ENCODE data around the gene CPN2. TPM values are rescaled to one million over a fixed set of nuclear protein-coding genes. Genes with fewer than 3 reads are reported as not detected.

CPN2 gene
- total and polyA plus RNA-seq, 2 experiments from 2014 or later, result 0.10 to 0.14 TPM

- TF ChIP-seq, protein P1, sequence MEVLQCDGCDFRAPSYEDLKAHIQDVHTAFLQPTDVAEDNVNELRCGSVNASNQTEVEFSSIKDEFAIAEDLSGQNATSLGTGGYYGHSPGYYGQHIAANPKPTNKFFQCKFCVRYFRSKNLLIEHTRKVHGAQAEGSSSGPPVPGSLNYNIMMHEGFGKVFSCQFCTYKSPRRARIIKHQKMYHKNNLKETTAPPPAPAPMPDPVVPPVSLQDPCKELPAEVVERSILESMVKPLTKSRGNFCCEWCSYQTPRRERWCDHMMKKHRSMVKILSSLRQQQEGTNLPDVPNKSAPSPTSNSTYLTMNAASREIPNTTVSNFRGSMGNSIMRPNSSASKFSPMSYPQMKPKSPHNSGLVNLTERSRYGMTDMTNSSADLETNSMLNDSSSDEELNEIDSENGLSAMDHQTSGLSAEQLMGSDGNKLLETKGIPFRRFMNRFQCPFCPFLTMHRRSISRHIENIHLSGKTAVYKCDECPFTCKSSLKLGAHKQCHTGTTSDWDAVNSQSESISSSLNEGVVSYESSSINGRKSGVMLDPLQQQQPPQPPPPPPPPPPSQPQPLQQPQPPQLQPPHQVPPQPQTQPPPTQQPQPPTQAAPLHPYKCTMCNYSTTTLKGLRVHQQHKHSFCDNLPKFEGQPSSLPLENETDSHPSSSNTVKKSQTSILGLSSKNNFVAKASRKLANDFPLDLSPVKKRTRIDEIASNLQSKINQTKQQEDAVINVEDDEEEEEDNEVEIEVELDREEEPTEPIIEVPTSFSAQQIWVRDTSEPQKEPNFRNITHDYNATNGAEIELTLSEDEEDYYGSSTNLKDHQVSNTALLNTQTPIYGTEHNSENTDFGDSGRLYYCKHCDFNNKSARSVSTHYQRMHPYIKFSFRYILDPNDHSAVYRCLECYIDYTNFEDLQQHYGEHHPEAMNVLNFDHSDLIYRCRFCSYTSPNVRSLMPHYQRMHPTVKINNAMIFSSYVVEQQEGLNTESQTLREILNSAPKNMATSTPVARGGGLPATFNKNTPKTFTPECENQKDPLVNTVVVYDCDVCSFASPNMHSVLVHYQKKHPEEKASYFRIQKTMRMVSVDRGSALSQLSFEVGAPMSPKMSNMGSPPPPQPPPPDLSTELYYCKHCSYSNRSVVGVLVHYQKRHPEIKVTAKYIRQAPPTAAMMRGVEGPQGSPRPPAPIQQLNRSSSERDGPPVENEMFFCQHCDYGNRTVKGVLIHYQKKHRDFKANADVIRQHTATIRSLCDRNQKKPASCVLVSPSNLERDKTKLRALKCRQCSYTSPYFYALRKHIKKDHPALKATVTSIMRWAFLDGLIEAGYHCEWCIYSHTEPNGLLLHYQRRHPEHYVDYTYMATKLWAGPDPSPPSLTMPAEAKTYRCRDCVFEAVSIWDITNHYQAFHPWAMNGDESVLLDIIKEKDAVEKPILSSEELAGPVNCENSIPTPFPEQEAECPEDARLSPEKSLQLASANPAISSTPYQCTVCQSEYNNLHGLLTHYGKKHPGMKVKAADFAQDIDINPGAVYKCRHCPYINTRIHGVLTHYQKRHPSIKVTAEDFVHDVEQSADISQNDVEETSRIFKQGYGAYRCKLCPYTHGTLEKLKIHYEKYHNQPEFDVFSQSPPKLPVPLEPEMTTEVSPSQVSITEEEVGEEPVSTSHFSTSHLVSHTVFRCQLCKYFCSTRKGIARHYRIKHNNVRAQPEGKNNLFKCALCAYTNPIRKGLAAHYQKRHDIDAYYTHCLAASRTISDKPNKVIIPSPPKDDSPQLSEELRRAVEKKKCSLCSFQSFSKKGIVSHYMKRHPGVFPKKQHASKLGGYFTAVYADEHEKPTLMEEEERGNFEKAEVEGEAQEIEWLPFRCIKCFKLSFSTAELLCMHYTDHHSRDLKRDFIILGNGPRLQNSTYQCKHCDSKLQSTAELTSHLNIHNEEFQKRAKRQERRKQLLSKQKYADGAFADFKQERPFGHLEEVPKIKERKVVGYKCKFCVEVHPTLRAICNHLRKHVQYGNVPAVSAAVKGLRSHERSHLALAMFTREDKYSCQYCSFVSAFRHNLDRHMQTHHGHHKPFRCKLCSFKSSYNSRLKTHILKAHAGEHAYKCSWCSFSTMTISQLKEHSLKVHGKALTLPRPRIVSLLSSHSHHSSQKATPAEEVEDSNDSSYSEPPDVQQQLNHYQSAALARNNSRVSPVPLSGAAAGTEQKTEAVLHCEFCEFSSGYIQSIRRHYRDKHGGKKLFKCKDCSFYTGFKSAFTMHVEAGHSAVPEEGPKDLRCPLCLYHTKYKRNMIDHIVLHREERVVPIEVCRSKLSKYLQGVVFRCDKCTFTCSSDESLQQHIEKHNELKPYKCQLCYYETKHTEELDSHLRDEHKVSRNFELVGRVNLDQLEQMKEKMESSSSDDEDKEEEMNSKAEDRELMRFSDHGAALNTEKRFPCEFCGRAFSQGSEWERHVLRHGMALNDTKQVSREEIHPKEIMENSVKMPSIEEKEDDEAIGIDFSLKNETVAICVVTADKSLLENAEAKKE (CRISPR knock-in tag; IDR thresholded peaks at IDR 0.05), result no peak
- TF ChIP-seq CREB1 (CRISPR knock-in tag; IDR thresholded peaks at IDR 0.05; ENCODE audit: low read depth) (no peak), POLR2AphosphoS5 (IDR thresholded peaks at IDR 0.05; ENCODE audit: low read depth) (no peak), ZNF331 (CRISPR knock-in tag; IDR thresholded peaks at IDR 0.05; ENCODE audit: low read depth) (no peak), EZH2phosphoT487 (IDR thresholded peaks at IDR 0.05; ENCODE audit: unreplicated experiment) (no peak)
- TF ChIP-seq, protein P2, sequence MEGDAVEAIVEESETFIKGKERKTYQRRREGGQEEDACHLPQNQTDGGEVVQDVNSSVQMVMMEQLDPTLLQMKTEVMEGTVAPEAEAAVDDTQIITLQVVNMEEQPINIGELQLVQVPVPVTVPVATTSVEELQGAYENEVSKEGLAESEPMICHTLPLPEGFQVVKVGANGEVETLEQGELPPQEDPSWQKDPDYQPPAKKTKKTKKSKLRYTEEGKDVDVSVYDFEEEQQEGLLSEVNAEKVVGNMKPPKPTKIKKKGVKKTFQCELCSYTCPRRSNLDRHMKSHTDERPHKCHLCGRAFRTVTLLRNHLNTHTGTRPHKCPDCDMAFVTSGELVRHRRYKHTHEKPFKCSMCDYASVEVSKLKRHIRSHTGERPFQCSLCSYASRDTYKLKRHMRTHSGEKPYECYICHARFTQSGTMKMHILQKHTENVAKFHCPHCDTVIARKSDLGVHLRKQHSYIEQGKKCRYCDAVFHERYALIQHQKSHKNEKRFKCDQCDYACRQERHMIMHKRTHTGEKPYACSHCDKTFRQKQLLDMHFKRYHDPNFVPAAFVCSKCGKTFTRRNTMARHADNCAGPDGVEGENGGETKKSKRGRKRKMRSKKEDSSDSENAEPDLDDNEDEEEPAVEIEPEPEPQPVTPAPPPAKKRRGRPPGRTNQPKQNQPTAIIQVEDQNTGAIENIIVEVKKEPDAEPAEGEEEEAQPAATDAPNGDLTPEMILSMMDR (conservative IDR thresholded peaks at IDR 0.05; ENCODE audit: low read depth in 2 of 2), result no peak
Observed at GRCh38 chr3:194379231-194379630, 28.1 kb upstream of the CPN2 start (continued).

DNA sequence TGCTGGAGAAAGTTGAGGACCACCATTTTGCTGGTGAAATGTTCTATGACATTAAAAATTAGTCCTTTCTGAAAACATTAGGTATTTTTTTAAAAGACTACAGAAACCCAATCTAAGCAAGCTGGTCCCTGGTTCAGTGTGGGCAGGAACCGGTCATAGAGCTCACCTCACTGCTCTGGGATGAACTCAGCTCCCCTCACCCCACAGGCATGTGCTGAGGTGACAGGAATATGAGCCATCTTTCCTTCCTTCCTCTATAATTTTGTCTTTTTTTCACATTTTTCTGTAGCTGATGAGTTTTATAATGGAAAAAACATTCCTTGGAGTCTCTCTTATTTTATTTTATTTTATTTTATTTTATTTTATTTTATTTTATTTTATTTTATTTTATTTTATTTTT is 26.6 kb upstream of the CPN2 start:
- Histone ChIP-seq H3K4me3 (no peak overlapping the region), H3K4me2 (no peak overlapping the region), H3K9me2 (ENCODE audit: insufficient read depth) (no peaks in the 10 kb centered on the region), H4K20me1 (replicated peaks; ENCODE audit: insufficient read depth) (no peaks in the 10 kb centered on the region), H3K36me3 (ENCODE audit: insufficient read depth) (no peaks in the 10 kb centered on the region), H3K27me3 (ENCODE audit: insufficient read depth) (no peaks in the 10 kb centered on the region), H3K79me2 (replicated peaks; ENCODE audit: insufficient read depth) (no peaks in the 10 kb centered on the region), H2AFZ (no peak overlapping the region), H3F3A (replicated peaks; ENCODE audit: low read depth) (no peaks in the 10 kb centered on the region), H3K4me1 (ENCODE audit: insufficient read depth) (peaks cover 17% of the 10 kb centered on the region), H3K27ac (ENCODE audit: low read depth) (no peak overlapping the region)
- no peaks in the 10 kb centered on the region for H3K36me3 Mint-ChIP-seq (ENCODE audit: low read depth)
- peaks cover 43% of the 10 kb centered on the region for H3K4me1 Mint-ChIP-seq
- DNase-seq (ENCODE audit: low spot score) (no peak), ATAC-seq (no peak)
- no peak overlapping the region for H3K27ac Mint-ChIP-seq
- no peak overlapping the region for H3K4me3 Mint-ChIP-seq
- H3K9me3 Mint-ChIP-seq, result no peaks in the 10 kb centered on the region
- H3K27me3 Mint-ChIP-seq (ENCODE audit: insufficient read depth, low read depth, poor library complexity), result peaks cover 15% of the 10 kb centered on the region
- no peak for TF ChIP-seq ZNF331 (CRISPR knock-in tag; IDR thresholded peaks at IDR 0.05; ENCODE audit: low read depth)
- TF ChIP-seq ZNF114 (CRISPR knock-in tag; IDR thresholded peaks at IDR 0.05), result no peak
- TF ChIP-seq NANOG (IDR thresholded peaks at IDR 0.05; ENCODE audit: borderline replicate concordance), result no peak
- no peak for TF ChIP-seq POLR2AphosphoS5 (IDR thresholded peaks at IDR 0.05; ENCODE audit: low read depth)
- TF ChIP-seq, protein P2 (conservative IDR thresholded peaks at IDR 0.05; ENCODE audit: low read depth in 2 of 2), result no peak
- TF ChIP-seq JUNB (IDR thresholded peaks at IDR 0.05; ENCODE audit: unreplicated experiment), result no peak

Data from GM23338 (cell line).